GM18498 (cell line): ENCODE measurements around the gene GRB10.
"Not testable (repeated sequence)": the region's sequence is repeated elsewhere in the genome, so short reads cannot be mapped to it uniquely, and the experiment has no call there.

Source experiments
- ATAC-seq: cut with Tn5 transposase; IDR thresholded peaks from one replicate; pipeline ENCODE4 v1.9.1; 2021; ENCODE audit warnings: mild to moderate bottlenecking, moderate library complexity; ENCODE audit not compliant: unreplicated experiment

GRB10 gene

DNA sequence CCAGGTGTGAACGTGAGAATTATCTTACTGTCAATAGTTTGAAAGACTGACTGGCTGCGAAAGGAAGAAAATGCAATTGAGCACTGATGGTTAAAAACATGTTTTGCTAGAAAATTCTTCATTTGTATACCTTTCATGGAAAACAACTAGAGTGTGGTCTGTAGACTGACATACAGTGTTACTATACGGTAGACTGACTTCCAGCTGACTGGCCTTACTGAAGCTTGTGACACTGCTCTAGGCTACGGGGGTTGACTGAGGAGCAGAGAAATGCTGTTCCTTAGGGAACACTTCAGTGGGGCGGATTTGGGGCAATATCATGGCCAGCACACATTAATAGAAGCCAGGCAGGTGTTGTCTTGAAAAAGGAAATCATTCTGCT, 191.6 kb downstream of the GRB10 start:
- no peak for ATAC-seq

DNA sequence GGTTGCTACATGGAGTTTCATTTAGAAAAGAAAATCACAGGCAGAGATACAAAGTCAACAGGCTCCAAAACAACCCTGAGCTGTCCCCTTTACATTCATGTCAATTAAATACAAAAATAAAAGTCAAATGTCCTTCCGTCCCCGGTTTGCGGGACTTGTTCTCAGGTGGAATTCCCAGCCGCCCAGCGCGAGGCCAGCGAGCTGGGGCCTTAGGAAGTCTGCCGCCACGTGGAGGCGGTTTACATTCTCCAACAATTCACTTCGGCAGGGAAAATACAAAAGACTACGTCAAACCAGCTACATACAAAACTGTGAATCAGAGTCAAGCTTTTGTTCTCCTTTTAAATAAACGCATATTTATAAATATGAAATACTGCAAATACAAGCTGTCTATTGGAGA, 192.2 kb downstream of the GRB10 start:
- ATAC-seq = no peak

DNA sequence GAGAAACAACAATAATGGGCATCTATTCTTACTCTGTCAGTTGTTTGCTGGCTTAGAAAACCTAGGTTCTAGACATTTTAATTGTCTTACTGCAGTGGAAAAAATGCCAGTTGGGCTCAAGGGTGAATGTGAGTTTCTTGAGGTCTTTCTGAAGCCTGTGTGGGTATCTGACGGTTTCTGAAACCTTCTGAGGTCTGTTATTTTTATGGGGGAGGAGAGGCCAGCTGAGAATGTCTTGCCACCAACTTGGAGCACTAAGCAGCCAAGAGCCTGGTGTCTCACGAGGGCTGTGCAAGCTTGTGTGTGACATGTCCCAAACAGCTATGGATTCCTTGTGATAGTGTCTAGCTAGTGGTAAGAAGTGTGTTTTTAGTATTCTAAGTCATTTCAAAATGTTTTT, 193.3 kb downstream of the GRB10 start:
- no peak for ATAC-seq

DNA sequence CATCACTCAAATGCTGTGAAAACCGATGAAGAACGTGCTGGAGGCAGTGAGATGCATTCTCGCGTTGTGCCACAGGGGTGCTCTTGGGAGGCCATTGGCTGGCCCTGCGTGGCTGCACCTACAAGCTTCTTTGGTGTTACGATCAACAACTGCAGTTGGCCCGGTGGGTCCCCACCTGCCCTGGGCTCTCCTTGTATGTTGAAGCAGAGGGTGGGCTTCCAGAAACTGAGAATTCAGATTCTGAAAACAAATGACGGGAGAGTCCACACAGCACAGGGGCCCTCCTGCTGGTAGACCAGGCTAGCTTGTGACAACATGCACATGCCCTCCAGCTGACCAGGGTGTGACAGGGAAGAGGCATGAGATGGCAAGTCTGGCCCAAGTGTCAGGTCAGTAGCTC, 193.8 kb downstream of the GRB10 start:
- ATAC-seq = no peak

DNA sequence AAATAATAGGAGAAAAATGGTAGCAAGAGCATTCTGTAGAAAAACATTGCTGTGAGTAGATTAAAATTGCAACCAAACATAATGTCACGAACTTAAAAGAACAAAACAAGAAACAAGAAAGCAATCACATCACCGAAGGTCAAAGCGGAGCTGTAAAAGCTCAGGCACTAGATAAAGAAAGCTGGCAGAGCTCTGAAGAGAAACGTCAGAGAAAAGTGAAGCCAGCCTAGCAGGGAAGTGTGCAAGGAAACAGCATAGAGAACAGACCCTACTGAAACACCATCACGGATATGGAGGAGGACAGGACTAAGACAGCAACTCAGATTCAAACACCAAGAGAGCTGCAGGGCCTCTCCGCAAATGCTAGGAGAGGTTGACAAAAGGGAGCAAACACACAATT, 195.0 kb downstream of the GRB10 start:
- ATAC-seq = no peak

DNA sequence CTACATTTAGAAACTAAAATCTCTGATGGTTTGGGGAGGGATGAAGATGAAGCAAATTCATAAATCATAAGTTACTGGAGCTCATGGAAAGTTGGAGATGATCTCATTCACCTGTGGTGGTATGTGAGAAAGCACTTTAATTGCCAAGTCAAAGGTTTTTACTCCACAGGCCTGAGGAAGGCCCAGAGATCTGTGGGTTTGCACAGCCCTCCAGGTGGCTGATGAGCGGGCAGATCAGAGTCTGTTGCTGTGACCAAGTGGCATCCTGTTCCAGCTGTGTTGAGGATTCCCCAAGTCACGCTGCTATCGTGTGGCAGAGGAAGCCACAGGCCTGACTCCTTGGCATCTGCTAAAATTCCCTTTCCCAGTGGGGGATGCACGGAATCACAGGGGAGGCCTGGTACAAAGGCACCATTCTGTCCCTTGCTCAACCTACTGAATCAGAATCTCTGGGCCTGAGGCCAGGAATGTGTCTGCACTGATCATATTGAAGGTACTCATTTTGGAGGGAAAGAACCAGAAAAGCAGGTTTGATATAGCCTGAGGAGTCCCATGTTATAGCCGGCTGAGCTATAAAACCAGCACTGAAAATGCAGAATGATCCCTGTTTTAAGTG, 197.8 kb downstream of the GRB10 start:
- no peak for ATAC-seq

DNA sequence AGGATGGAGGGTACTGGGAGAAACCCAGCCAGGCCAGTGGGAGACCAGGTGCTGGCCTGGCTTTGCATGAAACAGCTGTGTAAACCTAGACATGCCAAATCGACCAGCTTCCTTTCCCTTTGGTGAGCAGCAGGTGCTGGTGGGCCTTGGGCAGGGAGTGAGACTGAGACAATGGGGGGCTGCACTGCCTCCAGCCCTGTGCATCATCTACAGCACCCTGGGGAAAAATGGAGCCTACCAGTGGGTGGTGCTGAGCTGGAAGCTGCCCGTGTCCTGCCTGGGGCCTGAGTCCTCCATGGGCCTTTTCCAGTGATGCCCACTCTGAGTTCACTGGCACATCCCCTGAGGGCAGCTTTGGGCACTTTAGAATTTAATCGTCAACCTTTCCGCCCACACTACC, 198.3 kb downstream of the GRB10 start:
- no peak for ATAC-seq

DNA sequence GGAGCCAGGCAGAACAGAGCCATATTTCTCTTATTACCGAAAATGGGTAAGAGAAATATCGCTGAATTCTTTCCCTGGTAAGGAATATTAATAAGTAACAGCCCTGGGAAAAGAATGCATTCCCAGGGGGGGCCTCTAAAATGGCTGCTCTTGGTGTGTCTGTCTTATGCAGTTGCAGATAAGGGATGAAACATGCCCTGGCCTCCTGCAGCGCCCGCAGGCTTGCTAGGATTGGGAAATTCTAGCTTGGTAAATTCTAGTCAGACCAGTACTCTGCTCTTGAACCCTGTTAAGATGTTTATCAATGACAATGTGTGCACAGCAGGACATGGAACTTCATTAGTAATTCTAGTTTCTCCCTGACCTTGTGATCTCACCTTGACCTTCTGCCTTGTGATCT, 199.4 kb downstream of the GRB10 start:
- ATAC-seq = not testable (repeated sequence)

DNA sequence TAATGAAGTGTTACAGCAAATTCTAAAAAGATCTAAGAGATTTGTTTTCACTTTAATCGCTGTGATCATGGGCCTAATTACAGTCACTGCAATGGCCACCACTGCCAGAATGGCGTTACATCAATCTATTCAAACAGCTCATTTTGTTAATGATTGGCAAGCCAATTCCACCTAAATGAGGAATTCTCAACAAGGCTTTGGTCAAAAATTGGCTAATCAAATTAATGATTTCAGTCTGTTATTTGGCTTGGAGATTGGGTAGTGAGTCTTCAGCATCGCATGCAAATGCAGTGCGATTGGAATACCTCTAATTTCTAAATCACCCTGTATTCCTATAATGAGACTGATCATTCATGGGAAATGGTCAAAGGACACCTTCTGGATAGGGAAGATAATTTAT, 200.4 kb downstream of the GRB10 start:
- not testable (repeated sequence) for ATAC-seq

DNA sequence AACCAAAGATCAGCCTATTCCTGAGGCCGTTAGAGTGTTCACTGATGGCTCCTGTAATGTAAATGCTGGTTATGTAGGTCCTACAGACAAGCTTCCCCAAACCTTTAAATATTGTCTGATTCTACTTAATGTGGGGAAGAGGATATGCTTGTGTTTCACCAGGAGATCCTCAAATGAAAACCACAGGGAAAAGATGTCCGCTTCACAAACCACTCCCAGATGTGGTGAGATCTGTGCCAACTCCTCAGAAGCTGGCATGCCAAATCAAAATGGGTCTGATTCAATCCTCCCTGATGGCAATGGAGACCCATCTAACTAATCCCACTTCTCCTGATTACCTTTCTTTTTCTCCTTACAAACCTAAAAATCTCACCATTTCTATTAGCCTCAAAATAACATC, 202.0 kb downstream of the GRB10 start:
- not testable (repeated sequence) for ATAC-seq

DNA sequence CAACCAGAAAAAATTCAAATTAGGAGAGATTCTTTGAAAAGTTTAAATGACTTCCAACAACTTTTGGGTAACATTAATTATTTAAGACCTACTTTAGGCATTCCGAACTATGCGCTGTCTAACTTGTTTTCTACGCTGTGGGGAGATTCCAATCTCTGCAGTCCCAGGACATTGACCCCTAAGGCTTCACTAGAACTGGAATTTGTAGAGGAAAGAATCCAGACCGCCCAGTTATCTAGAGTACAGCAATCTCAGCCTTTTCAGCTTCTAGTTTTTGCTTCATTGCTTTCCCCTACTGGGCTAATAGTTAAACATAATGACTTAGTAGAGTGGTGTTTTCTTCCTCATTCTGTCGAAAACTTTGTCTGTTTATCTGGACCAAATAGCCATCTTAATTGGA, 202.6 kb downstream of the GRB10 start:
- ATAC-seq = no peak

DNA sequence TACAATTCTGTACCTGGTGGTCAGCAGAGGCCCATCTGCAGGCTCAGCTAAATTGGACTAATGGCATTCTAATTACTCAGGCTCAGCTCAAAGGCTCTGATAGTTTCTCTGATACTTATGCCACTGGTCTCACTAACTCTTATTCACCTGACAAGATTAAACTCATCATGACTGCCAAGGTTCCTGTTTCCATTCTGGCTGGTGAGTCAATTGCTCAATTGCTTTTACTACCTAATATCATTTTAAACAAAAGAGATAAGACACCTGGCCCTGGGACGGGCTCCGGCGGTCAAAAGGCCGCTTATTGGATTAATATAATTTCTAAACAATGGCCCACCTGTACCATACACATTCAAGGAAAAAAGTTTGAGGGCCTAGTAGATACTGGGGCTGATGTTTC, 204.6 kb downstream of the GRB10 start:
- ATAC-seq = not testable (repeated sequence)

DNA sequence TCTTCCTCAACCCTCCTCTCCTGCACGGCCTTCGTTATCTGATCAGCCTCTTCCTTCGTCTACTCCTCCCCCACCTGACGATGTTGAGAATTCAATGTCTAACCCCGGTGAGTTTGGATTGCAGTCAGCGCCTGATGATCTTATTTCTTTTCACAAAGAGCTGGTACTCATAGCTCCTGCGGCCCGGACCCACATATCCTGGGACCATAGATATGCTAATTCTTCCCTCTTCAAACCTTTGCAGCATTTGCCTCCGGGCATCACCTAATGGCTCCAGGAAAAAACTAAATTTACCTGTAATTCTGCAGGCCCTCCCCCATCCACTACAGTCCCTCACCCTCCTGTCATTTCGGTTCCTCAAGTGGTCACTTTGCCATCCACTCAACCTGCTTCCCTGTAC, 205.1 kb downstream of the GRB10 start:
- no peak for ATAC-seq

DNA sequence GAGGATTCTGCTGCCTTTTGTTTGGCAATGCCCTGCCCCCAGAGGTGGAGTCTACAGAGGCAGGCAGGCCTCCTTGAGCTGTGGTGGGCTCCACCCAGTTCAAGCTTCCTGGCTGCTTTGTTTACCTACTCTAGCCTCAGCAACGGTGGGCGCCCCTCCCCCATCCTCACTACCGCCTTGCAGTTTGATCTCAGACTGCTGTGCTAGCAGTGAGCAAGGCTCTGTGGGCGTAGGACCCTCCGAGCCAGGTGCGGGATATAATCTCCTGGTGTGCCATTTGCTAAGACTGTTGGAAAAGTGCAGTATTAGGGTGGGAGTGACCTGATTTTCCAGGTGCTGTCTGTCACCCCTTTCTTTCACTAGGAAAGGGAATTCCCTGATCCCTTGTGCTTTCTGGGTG, 206.3 kb downstream of the GRB10 start:
- not testable (repeated sequence) for ATAC-seq

DNA sequence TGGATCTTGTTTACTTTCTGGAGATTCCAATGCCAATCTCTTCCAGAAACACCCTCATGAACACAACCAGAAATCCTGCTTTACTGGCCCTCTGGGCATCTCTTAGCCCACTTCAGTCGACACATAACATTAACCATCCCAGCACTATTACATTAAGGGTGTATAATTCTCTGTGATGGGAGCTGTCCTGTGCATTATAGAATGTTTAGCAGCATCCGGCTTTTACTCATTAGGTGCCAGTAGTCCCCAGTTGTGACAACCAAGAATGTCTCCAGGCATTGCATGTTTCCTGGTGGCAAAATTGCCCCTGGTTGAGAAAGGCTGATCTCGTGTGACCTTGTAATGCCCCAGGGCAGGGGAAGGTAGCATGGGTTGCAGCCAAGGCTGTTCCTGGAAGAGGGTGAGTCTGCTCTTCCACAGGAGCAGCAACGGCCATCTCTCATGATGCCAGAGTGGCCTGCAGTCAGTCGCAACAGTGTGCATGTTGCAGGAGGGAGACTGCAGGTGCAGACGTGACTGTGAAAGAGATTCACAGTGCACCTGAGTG, 214.9 kb downstream of the GRB10 start:
- ATAC-seq = no peak

DNA sequence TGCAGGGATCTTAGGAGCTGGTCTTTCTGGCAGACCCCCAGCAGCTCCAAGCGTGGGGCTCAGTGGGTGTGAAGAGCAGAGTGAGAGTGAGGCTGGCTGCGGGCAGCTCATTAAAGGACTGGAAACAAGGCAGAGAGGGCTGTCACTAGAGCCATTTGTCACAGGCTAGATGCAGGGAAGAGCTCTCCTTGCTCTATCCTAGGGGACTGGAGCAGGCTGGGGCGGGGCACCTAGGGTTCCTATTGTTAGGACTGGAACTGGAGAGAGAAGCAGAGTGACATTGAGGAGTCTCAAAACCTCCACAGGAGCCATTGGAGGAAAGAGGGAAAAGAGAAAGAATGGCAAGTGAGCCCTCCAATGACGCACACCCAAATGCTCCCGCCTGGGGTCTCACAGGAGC, 216.7 kb downstream of the GRB10 start:
- ATAC-seq = no peak

DNA sequence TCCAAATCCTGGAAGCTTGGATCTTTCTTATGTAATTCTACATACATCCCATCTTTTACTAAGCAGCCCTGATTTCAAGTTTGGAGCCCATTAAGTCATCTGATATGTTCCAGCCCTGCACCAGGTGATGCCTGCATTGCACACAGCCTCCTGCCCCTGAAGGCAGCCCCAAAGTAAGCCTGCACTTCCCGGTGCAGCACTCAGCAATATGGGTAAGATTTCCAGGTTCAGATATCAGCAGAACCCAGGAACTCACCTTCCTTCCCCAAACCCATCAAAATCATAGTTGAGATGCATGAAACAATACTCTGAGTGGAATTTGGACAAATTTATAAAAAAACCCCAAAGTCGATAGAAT, 217.2 kb downstream of the GRB10 start:
- ATAC-seq = no peak

DNA sequence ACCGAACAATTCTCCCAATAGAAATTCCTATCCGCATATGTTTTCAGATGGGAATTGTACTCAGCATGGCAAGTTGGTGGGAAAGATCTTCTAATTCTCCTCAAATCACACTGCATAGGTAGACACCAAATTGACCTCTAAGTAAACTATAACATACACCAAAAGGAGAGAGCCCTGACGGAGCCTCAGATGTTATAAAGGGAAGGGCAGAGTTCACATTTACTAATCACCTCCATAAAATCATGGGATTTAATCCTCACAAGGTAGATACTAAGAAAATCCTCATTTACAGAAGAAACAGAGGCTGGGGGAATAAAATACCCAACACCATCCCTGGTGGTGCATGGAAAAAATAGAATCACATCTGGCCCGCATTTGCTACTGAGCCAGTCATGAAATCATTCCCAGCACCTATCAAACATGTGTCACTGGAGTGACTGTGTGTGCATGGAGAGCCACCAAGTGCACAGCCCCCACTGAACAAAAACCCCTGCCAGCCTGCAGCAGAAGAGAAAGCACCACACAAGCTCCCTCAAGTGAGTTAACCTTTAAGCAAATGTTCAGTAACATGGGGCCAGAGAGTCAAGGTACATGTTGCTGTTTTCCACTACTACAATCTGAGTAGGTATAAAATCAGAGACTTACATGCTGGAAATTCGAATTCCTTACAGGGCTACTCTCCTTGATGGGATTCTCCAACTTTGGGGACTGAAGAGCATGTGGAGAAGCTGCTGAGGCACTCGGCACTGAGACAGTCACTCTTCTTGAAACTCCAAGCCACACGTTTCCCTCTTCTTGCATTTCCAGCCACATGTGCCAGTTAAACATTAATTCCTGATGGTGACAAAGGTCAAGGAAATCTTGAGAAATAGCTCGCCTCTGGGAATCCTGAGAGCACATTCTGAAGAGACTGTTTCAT, 217.8 kb downstream of the GRB10 start, which contains the start of gene DDC:
DDC (minus strand) TSS at position 766 of the 919 bp plus-strand sequence. CDS start 21,320 bp downstream, outside the sequence.
- ATAC-seq = no peak

DNA sequence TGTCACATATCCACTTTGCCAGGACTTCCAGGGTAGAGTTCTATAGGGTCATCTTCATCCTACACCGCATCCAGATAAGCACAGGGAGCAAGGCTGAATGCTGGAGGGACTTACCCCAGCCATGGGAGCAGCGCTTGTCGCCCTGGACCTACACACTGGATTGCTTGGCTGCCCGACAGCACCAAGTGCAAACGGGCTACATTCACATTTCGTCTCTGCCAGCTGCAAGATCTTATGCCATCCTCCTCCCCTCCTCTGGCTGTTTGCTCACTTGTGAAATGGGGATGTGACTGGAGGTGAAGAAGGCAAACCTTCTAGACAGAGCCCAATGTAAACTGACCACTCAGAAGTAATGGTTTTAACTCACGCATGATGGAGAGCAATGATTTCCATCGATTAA, 218.5 kb downstream of the GRB10 start:
- ATAC-seq = no peak

DNA sequence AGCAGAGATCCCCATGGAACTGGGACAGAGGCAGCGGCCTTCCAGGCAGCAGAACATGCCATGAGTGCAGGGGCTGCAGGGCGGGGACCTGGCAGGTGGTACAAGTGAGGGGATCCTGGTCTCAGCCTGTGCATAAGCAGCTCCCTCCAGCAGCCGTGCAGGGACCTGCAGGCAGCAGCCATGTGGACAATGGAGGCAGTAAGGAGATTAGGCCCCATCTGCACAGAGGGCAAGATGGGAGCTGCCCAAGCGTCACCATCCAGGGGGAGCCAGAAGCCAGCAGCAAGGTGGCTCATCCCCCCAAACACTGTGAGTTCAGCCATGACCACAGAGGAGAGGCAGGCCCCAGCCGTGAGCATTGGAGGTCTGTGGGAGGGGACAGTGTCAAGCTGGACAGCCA, 220.6 kb downstream of the GRB10 start:
- no peak for ATAC-seq

DNA sequence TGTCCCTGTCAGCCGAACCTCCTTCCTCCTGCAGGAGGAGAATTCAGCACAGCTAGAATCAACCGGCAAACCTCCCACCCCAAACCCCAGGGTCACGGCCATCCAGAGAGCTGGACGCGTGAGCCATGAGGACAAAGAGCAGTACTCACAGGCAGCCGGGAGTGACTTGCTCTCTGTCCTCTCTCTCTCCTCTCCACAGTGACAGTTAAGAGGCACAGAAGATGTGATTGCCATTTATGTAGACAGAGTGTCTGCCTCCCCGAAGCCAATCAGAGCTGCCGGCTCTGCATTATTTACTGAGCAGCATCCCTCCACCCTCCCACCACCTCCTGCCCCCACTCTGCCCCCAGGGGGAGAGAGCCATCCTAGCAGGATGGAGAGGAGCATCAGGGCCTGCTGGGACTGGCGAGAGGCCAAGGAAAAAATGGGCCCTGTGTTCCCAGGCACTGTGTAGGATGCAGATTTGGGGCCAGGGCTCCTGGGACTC, 221.8 kb downstream of the GRB10 start:
- ATAC-seq = no peak

DNA sequence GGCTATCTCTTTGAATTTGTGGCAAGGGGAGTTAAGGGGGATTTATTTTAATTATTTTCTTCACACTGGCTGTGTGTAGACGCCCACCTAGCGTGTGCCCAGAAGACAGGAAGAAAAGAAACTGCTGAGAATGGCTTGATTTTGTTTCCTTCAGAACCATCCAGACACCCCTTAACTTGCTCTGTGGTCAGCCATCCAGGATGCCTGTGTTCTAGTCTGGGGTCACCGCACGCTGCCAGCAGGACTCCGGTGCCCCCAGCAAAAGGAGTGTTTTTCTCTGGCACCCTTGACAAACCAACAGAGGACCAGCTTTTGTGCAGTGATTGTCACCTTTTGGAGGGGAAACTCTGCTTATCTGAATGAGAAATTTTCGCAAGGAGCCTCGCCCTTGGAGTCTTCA, 222.8 kb downstream of the GRB10 start:
- ATAC-seq = no peak
